Fibroblast of pulmonary artery (primary cell): ENCODE results near the gene ZFYVE9.

ENCODE experiments used
- DNase-seq: peaks from one replicate; pipeline ENCODE4 v3.0.0-alpha.2; 2010; ENCODE audit warnings: low read depth
- H3K4me3 ChIP-seq: replicated peaks from 2 replicates; pipeline ENCODE4 v1.5.1; 2011; ENCODE audit warnings: low read depth, mild to moderate bottlenecking, control low read depth, low read length, moderate library complexity
- CTCF ChIP-seq: IDR thresholded peaks from 2 replicates; pipeline ENCODE4 v1.5.1; 2011; ENCODE audit warnings: mild to moderate bottlenecking, control low read depth, low read length, inconsistent platforms; ENCODE audit errors: missing control alignments

ZFYVE9 gene

GRCh38 chr1:52268372-52268771 lies 126.5 kb downstream of the ZFYVE9 start:
- TF ChIP-seq CTCF = no peak
- no peak overlapping the region for H3K4me3 ChIP-seq
- peak; percentile 63 for DNase-seq

- TF ChIP-seq CTCF = no peak
- H3K4me3 ChIP-seq = no peak overlapping the region
- peak; percentile 73 for DNase-seq
Measured at GRCh38 chr1:52281518-52281917, 139.6 kb downstream of the ZFYVE9 start.

DNA sequence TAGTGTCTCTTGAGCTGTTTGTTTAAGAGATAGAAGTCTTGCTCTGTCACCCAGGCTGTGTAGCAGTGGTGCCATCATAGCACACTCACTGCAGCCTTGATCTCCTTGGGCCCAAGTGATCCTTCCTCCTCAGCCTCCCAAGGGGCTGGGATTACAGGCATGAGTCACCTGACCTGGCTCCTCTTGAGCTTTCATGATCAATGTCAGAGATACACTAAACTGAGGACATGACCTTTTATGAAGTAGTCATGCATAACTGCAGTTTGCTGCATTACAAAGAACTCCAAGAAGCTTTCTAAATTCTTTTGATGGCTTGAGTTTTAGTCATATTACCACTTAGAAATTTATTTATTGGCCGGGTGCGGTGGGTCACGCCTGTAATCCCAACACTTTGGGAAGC lies 146.4 kb downstream of the ZFYVE9 start:
- TF ChIP-seq CTCF = no peak
- peak; percentile 9 for DNase-seq
- no peak overlapping the region for H3K4me3 ChIP-seq

- TF ChIP-seq CTCF = no peak
- no peak for DNase-seq
- H3K4me3 ChIP-seq = no peak overlapping the region
Measured at GRCh38 chr1:52294580-52294979, 152.7 kb downstream of the ZFYVE9 start.

GRCh38 chr1:52296345-52296744 lies 154.5 kb downstream of the ZFYVE9 start:
- peak; percentile 87 for TF ChIP-seq CTCF
- peak; percentile 74 for DNase-seq
- H3K4me3 ChIP-seq = no peak overlapping the region

- TF ChIP-seq CTCF = no peak
- H3K4me3 ChIP-seq = no peak overlapping the region
- DNase-seq = no peak
Measured at GRCh38 chr1:52305417-52306226, 163.7 kb downstream of the ZFYVE9 start.
